ENCODE results near the gene IFITM2.
"Not testable (repeated sequence)": the region's sequence is repeated elsewhere in the genome, so short reads cannot be mapped to it uniquely, and the experiment has no call there.

Gene IFITM2

GRCh38 chr11:281486-282161 is 26.0 kb upstream of the IFITM2 start:
- DNase-seq (ENCODE audit: low read depth): no peak

DNA sequence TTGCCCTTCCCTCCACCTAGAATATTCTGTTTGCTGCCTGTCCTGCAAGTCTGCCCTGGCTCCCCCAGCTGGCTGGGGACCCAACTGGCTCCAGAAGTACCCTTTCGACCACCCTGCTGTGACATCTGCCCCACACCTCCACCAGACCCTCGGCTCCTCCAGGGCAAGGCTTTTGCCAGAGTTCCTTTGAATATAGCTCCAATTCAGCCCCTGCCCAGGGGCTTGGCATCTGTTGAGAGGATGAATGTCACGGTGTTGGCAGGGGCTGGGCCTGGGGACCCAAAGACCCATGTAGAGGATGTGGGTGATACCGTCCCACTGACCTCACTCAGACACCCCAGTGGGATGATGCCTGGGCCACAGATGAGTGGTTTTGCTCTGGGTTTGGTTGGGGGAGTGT is 25.4 kb upstream of the IFITM2 start:
- no peak for DNase-seq (ENCODE audit: low read depth)

DNA sequence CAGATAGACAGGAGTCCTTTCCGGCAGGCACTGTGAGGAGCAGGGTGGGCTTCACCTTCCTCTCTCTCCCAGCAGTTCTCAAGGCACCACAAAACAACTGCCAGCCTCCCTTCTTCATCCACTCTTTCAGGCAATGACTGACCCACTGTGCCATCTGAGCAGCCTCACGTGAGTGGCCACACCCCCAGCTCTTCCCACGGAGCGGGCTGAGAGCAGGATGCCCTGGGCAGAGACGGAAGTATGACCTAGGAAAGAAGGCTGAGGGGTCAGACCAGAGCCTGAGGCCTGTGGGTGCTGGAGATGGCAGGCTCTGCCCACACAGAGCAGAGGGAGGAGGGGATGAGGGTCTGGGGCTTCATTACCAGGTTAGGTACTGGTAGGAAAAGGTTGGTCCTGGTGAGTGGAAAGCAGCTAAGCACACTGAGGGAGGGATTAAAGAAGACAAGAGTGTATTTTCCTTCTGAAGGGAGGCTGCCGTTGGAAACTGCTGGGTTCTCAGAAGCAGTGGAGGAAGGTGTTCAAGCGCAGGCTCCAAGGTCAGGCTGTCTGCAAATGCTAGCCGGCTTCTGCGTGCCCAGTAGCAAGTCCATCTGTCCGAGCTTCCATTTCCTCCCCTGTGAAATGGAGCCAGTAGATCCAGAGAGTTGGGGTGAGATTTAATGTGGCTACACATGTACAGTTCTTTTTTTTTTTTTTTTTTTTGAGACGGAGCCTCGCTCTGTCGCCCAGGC is 24.8 kb upstream of the IFITM2 start:
- DNase-seq (ENCODE audit: low read depth): no peak

GRCh38 chr11:283405-284104 is 24.1 kb upstream of the IFITM2 start:
- DNase-seq (ENCODE audit: low read depth): no peak

DNA sequence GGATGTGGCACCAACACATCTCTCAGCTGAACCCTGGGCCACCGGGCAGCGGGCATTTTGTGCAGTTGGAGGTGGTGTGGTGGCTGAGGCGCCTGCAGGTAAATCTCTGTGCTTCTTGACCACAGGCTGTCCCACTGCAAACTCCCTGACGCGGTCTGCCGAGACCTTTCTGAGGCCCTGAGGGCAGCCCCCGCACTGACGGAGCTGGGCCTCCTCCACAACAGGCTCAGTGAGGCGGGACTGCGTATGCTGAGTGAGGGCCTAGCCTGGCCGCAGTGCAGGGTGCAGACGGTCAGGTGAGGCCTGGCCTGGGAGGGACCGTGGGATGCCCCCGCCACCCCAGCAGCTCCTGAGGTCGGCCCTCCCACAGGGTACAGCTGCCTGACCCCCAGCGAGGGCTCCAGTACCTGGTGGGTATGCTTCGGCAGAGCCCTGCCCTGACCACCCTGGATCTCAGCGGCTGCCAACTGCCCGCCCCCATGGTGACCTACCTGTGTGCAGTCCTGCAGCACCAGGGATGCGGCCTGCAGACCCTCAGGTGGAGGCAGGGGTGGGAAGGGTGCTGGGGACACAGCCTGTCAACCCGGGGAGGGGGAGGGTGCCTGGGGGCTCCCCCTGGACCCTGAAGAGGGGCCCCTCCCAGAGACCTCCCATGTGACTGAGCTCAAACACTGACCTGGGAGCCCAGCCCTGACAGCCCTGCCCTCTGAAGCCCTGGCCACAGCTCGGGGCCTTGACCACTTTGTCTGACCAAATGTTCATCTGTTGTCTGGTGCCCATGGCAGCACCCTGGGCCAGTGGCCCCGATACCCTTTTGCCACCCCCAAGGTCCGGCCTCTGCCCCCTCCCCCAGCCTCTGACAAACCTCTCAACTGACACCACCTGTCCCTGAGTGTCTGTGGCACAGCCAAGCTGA is 23.3 kb upstream of the IFITM2 start:
- DNase-seq (ENCODE audit: low read depth): no peak

DNA sequence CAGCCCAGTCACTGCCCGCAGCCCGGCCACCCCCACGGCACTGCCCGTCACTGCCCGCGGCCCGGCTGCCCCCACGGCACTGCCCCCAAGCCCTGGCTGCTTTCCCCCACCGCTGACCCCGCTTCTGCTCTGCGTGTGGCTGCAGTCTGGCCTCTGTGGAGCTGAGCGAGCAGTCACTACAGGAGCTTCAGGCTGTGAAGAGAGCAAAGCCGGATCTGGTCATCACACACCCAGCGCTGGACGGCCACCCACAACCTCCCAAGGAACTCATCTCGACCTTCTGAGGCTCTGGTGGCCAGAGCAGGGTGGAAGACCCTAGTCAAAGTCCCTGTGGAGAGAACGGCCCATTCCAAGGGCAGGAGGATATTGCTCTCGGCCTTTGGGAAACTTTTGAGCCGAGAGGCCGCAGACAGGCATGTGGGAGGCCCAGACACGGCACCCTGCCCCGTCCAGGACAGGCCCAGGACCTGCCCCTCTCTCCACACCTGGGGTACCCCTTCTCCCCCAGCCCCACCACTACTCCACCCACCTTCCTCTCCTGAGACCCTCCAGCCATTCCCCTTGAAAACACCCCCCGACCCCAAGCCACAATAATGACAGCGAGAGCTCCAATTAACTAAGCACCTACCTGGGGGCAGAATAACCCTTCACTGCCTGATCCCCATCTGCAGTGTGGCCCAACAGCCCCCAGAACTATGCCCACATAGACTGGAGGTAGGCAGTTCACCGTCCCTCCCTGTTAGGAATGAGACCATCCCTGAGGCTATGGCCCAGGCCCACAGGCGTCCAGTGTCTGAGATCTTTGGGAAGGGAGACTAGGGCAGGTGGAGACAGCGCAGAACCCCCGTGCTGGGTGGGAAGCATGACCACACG is 22.4 kb upstream of the IFITM2 start:
- no peak for DNase-seq (ENCODE audit: low read depth)

- no peak for DNase-seq (ENCODE audit: low read depth)
These were observed 21.8 kb upstream of the IFITM2 start for GRCh38 chr11:285894-286220.

- not testable (repeated sequence) for DNase-seq (ENCODE audit: low read depth)
These were observed 20.4 kb upstream of the IFITM2 start for GRCh38 chr11:286977-287820.

DNA sequence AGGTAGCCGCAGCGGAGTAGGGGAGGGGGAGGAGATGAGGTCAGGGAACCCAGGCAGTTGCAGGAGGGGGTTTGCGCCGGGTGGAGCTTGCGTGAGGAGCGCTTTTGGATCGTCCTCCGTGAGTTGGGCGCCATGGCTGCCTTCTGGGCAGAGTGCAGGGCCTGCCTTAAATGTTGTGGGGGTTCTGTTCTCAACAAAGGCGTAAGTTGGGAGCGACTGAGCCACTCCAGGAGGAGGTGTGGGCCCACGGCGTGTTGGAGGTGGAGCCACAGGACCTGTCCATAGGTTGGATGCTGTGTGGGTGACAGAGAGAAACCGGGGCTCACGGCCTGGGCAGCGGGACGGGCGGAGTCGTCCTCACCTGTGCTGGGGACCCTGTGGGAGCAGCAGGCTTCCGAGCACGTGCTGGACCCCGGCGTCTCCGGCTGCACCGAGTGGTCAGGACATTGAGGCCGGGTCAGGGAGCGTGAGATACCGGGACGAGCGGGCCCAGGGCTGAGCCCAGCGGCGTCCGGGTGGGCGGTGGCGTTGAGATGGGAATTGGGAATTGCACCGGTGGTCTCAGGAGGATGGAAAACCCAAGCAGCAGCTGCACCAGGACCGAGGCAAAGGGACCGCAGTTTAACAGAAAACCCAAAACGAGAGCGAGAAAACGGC is 19.7 kb upstream of the IFITM2 start:
- no peak for DNase-seq (ENCODE audit: low read depth)

DNA sequence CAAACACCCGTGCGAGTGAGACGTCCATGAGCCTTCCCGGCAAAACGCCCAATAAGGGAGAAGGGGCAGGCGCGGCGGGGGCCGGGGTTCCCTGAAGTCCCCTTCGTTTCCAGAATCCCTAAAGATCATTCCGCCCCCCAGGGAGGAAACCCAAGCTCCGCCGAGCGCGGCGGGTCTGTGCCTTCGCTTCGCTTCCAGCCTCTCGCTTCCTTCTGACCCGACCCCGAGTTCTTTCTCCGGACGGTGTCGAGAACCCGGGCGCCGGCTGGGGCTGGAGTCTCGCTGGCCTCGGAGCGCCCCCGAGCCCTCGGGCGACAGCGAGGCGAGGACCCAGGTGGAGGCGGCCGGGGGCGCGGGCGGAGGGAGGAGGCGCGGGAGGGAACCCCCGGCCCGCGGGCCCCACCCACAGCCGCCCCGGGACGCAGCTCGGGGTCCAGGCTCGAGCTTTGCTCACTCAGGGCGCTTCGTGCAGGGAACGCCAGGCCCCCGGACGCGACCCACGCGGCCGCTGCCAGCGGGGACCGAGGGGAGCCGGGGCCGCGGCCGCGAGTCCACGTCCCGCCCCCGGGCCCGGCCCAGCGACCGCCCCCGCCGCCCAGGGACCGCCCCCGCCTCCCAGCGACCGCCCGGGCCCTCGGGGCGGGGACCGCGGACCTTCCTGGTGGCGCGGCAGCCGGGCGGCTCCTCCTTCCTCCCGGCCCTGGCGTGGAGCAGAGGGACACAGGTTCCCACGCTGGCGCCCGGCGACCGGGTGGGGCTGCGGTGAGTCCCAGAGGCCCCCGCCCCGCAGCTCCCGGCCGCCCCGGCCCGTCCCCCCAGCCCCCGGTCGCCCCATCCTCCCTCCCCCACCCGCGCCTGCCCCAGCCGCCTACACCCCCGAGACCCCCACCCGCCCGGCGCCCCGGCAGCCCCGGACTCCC is 18.9 kb upstream of the IFITM2 start, which contains the start of gene PGGHG:
TSS of gene PGGHG (plus strand) at position 649 of the 920 bp plus-strand sequence. CDS start 691 bp downstream, outside the sequence.
- no peak for DNase-seq (ENCODE audit: low read depth)

DNA sequence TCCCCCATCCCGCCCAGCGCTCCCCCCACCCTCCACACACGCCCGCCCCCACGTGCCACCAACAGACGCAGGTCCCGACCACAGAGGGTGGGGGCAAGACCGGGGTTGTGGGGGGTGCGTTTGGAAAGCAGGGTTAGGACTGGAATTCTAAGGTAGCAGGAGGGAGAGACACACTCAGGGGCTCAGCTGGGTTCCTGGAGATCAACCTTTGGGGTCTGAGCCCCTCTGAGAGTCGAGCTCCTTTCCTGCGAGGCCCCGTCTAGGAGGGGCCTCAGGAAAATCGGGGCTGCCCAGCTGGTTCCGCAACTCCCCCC is 18.3 kb upstream of the IFITM2 start:
- no peak for DNase-seq (ENCODE audit: low read depth)

GRCh38 chr11:289712-290620 is 17.6 kb upstream of the IFITM2 start:
- no peak for DNase-seq (ENCODE audit: low read depth)

GRCh38 chr11:290621-291231 is 16.9 kb upstream of the IFITM2 start:
- DNase-seq (ENCODE audit: low read depth): no peak

GRCh38 chr11:291281-292210 is 16.1 kb upstream of the IFITM2 start:
- no peak for DNase-seq (ENCODE audit: low read depth)

DNA sequence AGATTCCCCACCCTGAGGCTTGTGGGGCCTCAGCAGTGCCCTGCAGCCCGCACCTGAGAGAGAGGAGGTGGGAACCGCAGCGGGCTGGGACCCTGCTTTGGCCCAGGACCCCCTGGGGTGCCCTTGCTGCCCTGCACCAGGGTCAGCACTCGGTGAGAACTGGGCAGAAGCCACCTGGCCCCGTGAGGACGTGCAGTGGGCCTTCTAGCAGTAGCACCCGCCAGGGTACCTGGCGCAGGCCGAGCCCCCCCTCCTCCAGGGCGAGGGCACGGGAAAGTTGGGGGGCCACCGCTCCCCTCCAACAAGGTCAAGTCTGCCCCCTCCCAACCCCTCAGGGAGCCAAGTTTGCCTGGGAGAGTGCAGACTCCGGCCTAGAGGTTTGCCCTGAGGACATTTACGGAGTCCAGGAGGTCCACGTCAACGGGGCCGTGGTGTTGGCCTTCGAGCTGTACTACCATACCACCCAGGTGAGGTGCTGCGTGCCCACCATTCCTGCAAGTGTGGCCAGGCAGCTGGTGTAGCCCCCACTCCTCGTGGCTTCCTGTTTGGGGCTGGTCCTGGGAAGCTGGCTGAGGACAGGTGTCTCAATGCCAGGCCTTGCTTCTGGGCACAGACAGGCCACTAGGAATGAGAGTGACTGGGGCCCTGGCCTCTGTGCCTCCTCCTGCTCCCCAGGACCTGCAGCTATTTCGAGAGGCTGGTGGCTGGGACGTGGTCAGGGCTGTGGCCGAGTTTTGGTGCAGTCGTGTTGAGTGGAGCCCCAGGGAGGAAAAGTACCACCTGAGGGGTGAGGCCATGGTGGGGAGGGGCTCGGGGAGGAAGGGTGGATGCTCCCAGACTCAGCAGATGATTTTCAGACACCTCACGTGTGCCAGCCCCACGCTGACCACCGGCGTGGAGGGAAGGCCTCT is 15.2 kb upstream of the IFITM2 start:
- DNase-seq (ENCODE audit: low read depth): no peak
